Superior temporal gyrus (tissue), 1 donor: Measurements from ENCODE around the gene CCSAP.
"Not testable (repeated sequence)": the region's sequence is repeated elsewhere in the genome, so short reads cannot be mapped to it uniquely, and the experiment has no call there.

Experiments used
- DNase-seq: peaks from one replicate; pipeline ENCODE4 v3.0.0-alpha.2; 2016; ENCODE audit errors: extremely low spot score

The CCSAP gene

DNA sequence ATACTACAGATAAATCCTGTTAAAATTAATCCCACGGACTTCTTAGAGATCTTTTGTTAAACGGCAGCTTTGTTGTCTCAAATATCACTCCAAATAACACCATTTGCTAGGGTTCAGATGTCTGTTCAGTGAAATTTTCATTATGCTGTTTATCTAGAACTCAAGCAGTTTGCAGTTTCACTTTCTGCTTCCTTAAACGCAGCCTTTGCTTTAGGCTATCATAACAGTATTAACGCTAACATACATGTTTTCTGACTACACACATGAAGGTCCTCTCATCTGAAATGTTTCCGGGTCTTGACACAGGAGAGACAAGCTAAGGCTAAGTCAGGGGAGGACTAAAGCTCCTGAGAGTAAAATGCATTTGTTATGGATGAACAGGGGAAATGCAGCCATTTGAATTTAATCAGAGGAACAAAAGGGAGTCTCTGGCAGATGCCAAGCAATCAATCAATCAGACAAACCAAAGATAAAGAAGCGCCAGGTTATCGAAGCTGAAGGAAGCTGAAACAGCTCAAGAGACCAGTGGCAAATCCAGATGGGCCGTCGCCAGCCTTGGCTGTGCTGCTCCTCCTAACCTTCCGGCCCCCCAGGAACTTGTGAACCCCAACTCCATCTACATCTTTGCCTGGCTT lies 16.9 kb downstream of the CCSAP start:
- no peak for DNase-seq

DNA sequence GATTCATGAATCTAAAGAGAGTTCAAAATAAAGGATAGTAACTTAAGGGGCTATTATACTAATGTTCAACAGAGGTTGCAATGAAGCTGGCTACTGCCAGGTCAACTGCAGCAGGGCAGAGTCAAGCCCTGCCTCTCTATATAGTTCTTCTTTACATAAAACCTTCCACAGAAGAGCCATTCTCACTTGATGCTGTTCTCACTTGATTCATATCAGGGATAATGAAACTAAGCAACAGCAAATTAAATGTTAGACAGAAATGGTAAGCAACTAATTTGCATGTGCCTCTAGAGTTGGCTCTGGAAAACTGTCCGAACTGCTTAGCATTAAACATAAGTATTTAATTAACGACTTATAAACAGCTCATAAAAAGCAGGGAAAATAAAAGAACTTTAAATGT lies 17.4 kb downstream of the CCSAP start:
- DNase-seq, result no peak

DNA sequence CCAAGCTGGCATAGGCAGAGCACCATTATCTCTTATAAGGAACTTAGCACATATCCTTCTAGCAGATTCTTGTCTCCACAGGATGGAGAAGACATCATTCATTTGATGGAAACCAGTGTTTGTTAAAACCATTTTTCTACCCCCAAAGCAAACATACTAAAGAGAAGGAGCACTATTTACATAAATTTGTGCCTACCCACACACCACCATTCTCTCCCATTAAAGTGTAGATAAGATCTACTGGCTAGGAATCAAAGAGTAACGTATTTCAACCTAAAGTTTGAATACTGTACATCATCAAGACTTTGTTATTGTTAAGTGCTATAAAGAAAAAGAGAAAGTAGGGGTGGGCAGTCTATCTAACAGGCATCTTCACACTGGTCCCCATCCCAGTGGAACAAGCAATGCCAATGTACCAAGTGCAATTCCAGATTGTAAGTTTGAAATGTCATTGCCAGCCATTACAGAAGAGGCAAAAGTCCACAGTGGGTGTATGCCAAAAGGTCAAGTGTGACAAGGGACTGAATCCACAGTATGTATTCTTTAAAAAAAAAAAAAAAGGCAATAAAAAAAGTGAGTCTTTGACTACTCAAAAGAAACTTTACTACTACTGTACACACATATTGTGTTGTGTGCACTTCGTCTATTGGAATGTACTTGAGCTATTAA lies 18.8 kb downstream of the CCSAP start:
- DNase-seq, result no peak

DNA sequence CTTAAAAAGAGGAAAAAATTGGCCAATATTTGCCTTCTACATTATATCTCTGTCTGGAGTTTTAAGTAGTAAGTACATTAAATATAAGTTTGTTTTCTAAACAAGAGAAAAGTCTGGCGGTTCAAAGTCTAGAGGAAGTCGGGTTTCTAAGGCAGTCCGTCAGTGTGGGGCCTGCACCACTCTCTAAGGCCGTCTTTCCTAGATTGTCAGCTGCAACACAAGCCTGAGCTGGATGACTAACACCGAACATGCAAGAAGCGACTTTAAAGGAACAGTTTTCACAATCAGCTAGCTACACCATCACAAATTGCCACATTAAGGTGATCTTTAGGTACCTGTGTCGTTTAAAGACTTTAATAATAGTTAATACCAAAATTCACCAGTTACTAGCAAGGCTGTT lies 19.6 kb downstream of the CCSAP start:
- no peak for DNase-seq

DNA sequence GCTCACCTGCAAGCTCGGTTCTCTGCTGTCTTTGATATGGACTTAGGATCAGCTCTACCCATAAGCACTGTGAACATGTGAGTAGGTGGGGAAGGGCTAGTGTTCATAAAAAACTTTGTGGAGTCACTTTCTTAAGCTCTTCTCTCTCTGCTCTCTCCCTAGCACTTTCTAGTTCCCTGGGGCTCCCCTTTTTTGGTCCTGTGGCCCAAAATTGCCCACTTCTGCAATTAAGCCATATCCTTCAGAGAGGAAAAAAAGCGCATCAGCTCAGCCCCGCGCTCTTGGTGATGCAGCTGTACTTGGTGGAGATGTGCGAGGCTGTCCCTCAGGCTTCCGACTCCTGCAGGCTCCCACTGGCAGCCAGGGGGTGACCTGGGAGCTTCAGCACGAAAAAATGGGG lies 23.4 kb downstream of the CCSAP start:
- DNase-seq, result no peak

DNA sequence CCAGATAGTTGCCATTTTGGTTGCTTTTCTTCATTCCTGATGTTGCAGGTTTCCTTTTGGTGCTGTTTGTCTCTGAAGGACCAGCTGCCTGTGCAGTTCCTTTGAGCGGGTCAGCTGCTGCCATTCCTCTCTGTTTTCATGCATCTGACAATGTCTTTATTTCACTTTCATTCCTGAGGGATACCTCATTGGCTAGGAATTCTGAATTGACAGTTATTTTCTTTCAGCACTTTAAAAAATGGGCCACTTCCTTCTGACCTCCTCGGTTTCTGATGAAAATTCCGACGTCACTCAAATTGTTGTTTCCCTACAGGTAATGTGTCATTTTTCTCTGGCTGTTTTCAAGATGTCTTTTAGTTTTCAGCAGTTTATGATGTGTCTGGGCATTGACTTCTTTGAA lies 24.8 kb downstream of the CCSAP start:
- DNase-seq, result no peak

DNA sequence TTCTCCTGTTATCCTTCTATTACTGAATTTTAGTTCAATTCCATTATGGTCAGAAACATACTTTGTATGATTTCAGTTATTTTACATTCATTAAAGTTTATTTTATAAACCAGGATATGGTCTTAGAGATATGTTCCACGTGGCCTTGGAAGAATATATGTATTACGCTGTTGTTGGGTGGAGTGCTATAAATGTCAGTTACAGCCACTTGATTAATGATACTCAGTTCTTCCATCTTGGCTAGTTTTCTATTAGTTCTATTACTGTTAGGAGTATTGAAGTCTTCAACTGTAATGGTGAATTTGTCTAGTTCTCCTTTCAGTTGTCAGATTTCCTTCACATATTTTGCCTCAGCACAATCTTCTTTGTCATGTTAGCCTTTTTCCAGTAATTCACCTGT lies 26.7 kb downstream of the CCSAP start:
- no peak for DNase-seq

DNA sequence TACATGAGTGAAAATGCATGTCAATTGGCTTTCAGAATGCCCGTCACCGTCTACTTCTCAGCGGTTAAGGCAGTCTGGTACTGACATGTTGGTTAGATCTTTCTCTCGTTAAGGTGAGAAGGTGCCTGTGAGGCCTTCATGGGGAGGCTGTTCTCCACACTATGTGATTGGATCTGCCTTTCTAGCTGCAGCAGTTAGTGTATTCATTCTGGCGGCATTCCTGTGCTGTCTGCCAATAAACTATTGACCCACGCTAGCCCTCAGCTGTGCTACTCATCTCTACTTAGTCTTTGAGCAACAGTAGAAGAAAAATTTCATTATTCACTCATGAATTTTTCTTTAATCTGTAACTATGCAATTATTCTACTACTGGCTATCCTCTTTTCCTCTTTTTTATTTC lies 32.0 kb downstream of the CCSAP start:
- DNase-seq, result no peak

DNA sequence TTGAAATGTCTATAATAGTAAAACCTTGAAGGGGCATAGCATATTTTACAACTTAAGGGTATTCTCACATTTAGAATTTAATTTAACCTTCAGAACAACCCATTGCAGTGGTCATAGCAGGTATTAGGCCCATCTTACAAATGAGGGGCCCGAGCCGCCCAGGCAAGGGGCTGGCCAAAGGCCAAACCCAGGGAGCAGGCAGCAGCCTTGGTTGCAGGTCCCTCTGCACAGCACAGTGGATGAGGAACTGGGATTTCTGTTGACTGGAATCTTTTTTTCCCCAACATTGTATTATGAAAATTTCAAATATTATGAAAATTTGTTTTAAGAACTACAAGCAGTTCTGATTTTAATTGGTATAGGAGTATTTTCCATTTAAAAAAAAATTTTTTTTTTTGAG lies 33.2 kb downstream of the CCSAP start:
- no peak for DNase-seq

DNA sequence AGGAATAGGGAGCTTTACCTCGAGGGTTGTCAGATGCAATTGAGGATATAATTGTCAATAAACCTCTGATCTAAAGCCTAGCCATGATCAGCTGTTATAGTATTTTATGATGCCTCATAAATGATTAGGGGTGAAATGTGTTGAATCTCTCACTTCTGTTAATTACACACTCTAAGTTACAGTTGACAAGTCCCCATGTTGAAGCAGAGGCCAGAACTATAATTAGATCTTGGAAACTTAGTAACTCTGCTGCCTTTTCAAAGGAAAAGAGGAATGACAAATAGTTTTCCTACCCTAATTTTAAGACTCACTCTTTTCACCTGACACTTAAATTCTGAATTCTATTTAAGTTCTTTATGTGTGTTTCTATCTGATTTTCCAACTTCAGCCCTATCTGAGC lies 33.8 kb downstream of the CCSAP start:
- DNase-seq, result no peak

DNA sequence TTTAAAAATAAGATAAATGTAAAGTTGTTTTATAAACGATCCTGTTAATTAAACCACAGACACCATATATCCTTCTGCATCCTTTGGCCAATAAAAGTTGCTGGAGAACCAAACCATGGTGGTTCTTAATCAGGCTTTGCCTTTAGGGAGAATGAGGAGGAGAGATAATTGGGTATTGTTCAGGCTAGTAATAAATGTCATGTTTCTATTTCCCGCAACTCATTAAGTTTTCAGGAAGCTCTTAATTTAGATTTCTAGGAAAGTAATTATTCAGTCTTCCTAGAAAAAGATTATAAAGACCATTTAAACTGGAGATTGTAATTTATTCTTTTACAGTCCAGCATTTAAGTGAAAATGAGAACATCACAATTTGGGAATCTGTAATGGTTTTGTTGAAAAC lies 37.5 kb downstream of the CCSAP start:
- no peak for DNase-seq

DNA sequence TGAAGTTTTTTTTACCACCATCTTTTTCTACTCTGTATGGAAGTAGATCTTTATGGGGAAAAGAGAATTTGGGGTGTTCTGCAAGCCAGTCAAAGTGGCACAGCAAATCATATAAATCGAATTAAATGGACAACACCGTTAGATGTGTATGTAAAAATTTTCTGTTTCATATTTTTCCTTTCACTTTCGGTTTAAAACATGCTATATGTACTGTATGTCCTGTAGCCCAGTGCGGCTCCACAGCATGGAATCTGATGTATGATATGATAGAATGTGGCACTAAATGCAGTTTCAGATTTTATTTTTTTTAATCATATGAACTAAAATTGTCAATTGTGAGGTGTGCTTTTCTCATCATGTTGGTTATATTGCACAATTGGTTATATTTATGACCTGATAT lies 39.0 kb downstream of the CCSAP start:
- DNase-seq, result no peak

DNA sequence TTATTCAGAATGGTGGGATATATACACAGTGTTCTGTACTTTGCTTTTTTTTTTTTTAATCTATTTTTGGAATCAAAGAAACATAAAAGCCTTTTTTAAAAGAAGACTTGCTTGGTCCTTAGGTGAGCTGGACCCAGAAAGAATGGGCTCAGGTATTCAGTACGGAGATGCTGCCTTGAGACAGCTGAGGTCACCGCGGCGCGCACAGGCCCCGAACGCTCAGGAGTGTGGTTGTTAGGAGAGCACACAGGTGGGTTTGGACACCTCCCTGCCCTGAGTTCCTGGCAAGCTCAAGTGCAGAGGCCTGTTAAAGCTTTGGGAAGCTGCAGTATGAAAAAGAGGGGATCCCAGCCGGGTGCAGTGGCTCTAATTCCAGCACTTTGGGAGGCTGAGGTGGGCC lies 40.1 kb downstream of the CCSAP start:
- no peak for DNase-seq

DNA sequence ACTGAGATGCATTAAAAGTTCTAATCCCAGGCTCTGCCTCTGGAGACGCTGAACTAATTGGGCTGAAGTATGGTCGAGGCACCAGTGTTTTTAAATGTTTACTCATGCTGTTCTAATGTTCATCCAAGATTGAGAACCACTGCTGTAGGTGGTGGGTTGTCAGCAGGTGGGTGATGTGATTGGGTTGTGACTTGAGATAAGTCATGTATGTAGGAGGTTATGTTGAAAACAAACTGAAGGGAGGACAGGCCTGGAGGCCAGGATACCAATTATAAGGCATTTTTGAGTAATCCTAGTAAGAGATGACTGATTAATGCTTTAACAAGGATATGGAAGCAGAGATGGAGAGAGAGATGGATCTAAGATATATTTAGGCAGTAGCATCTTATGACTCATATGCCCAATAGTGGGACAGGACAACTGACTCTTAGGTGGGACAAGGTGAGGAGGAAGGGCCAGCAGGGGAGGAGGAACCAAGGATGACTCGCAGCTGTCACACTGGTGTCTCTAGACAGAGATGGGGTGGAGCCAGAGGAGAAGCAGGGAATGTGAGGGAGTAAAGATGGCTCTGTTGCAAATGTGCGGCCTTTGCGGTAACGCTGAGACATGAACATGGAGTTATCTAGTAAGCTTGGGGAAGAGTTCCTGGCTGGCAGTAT lies 42.6 kb downstream of the CCSAP start:
- no peak for DNase-seq

DNA sequence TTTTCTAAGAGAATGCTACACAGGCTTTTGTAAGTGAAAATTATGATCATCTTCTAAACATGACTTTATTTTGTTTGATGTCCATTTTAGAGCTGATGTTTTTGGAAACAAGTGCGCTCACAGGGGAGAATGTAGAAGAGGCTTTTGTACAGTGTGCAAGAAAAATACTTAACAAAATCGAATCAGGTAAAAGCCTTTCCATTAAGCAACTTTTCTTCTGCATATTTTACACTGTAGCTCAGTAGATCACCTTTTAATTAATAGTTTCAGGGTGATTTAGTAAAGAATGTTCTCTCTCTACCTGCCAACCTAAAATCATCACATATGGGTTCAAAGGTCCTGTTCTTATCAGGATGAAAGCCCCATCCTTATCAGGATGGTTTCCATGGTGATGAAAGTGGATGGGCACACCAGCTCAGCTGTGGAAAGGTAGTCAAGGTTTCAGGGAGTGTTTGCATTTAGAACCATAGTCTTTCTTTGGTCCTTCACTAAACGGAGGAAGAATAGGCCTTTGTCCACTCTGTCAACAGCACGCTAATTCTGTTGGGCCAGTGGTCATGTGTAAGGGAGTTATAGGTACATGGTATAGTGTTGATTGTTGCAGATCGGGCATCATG lies 43.9 kb downstream of the CCSAP start:
- no peak for DNase-seq

DNA sequence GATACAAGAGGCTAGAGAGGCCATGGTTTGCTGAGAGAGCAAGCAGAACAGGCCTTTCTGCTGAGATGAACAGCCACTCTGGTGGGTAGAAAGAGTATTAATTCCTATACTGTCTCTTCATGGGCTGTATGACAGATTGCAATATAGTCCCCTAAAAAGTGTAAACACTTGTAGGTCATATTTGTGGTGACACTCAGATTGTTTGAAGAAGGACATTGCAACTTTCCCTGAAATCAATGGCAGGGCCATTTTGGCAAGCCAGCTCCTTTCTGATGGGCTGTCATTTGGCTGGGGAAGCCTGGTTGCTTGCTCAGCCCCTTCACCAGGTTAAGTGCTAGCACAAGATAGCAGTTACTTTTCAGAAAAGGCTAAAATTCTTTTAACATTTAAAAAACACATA lies 44.4 kb downstream of the CCSAP start:
- no peak for DNase-seq

DNA sequence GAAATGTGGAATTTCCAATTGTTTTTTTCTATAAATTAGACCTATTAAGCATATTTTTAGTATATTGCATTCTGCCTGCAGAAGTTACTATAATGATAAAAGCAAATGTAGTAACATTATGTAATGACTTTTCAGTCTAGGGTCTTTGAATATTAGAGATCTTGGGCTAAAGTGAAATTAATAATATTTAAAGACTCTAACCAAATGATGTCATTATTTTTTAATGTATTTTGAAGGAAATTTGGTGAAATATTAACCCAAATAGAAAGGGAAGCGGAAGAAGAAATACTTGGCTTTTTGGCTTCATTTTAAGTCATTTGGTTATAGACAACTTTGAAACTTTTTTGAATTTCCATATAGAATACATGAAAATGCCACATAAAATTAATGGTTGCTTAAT lies 45.1 kb downstream of the CCSAP start:
- no peak for DNase-seq

DNA sequence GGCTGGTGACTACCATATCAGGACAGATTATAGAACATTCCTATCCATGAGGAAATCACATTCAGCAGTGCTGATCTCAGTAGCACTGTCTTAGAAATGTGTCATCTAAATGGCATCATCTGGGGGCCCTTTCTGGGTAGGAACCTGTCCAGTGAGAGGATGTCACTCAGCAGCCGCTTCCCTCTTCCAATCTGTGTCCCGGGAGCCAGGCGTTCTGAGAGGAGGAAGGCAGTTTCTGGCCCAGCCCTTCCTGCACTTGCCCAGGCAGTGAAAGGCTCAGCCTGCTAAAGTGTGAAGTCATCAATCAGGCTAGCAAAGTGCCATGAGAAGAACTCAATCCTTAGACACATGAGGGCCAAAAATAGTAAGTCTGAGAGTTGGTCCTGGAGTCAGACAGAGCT lies 46.3 kb downstream of the CCSAP start:
- DNase-seq, result no peak

DNA sequence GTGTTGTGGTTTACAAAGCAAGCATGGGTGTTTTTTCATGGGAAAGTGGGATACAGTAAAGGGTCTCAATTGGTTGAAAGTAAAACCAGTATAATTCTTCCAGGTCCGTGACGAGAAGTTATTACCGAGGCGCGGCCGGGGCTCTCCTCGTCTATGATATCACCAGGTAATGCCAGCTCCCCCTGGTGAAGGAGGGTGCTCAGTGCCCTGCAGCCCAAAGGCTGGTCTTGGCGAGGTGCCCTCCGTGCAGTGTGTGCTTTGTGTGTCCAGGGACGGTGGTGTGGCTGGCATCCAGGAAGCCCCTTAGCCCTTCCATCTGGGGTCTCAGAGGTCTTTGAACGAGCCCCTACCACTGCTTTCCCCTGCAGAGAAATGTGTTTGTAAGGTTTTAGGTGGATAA lies 47.1 kb downstream of the CCSAP start:
- no peak for DNase-seq

DNA sequence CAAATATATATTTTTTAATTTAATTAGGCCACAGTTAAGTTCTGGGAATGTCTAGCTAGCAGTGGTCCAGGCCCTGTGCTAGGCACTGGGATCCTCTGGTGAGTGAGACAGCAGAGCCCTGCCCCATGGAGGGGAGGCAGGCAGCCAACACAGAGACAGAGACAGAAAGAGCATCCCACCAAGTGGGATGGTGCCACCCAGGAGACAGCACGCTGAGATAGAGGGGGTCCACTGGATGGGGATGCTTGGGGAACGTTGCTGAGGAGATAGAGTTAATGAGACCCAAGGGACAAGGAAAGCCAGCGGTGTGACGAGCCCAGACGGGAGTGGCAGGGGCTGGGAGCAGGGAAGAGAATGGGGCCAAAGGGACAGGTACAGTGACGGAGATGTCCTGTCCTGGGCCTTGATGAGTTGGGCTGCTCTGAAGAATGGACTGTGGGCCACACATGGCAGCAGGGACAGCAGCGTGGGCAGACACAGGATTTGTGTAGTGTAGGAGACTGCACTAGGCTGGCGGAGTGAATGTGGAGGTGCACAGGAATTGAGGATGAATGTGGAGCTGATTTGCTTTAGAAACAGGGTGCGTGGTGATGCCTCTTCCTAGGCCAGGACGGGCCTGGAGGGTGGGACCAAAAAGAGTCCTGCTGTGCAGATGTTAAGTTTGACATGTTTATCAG lies 49.2 kb downstream of the CCSAP start:
- DNase-seq, result no peak

DNA sequence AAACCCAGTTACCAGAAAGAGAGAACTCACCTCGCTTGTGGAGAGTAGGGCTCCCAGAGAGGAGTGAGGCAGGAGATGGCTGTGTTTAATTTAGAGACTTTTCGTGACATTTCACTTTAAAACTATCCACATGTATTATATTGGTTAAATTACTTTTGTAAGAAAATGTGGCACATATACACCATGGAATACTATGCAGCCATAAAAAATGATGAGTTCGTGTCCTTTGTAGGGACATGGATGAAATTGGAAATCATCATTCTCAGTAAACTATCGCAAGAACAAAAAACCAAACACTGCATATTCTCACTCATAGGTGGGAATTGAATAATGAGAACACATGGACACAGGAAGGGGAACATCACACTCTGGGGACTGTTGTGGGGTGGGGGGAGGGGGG lies 51.2 kb downstream of the CCSAP start:
- not testable (repeated sequence) for DNase-seq

DNA sequence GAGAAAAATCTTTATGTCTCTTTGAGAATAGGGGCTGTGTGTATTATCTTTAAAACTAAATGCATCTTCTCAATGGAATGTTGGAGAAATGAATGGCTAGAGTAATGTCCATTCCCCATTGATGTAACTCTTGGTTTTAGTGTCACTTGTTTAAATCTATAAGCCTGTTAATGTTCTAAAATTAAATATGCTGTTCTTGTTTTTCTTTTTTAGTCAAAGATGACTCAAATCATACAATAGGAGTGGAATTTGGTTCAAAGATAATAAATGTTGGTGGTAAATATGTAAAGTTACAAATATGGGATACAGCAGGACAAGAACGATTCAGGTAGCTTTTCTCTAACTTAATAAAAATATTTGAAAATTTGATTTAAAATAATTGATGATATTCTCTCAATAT lies 54.3 kb downstream of the CCSAP start:
- DNase-seq, result no peak

DNA sequence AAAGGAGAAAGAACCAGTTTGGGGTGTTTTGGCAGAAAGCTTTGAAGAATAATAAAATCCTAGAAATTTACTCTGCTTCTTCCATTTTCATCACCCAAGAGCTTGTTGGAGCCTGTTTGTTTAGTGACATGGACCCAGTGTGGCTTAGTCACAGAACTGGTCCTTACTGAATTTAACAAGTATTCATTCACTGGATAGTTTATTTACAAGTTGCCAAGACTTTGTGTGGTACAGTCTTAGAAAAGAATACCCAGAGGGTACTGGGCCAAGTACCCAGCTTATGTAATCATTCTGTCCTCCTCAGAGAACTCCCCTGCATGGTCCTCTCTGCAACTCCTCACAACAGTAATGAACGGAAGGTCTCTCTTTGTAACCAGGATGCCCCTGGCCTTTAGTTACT lies 55.6 kb downstream of the CCSAP start:
- no peak for DNase-seq
